T47D (cell line): ENCODE measurements around the gene GDF9.

ENCODE experiments used
- DNase-seq, 2 experiments: peaks; one replicate each; pipeline versions ENCODE4 v3.0.0 to v3.0.0-alpha.2; 2011 to 2012; ENCODE audit warnings: low read depth in 1 of 2, low spot score in 1 of 2
- JUND ChIP-seq: IDR thresholded peaks from 2 replicates; pipeline ENCODE4 v1.6.1; 2012; ENCODE audit warnings: low read depth
- in situ Hi-C: cut with HindIII; loops from 2 replicates; pipeline ENCODE4 v1.10.0; 2016; ENCODE audit warnings: low sequenced_read_pairs, low pct_unique_long_range_greater_than_20kb

Gene GDF9

GRCh38 chr5:132827943-132828673, 38.2 kb downstream of the GDF9 start:
- no peak for TF ChIP-seq JUND
- in situ Hi-C loops: no loop called here
- no peak for DNase-seq

- DNase-seq: no peak
- TF ChIP-seq JUND: no peak
- in situ Hi-C loops: no loop called here
These were observed 39.7 kb downstream of the GDF9 start for GRCh38 chr5:132826424-132827082.

- in situ Hi-C loops: no loop called here
- DNase-seq: no peak
These were observed 40.4 kb downstream of the GDF9 start for GRCh38 chr5:132825834-132826391.

GRCh38 chr5:132825033-132825833, 41.0 kb downstream of the GDF9 start:
- DNase-seq: no peak
- no peak for TF ChIP-seq JUND
- in situ Hi-C loops: no loop called here

More at GRCh38 chr5:132825834-132826391, 40.4 kb downstream of the GDF9 start:
- no peak for TF ChIP-seq JUND

- TF ChIP-seq JUND: no peak
- no peak for DNase-seq
- in situ Hi-C loops: no loop called here
These were observed 41.8 kb downstream of the GDF9 start for GRCh38 chr5:132824426-132824825.

- in situ Hi-C loops: no loop called here
- no peak for DNase-seq
- no peak for TF ChIP-seq JUND
These were observed 42.7 kb downstream of the GDF9 start for GRCh38 chr5:132823481-132824050.

- in situ Hi-C loops: no loop called here
These were observed 43.4 kb downstream of the GDF9 start for GRCh38 chr5:132822650-132823480.

GRCh38 chr5:132821791-132822190, 44.5 kb downstream of the GDF9 start:
- no peak for TF ChIP-seq JUND
- no peak for DNase-seq
- in situ Hi-C loops: no loop called here

More at GRCh38 chr5:132822650-132823480, 43.4 kb downstream of the GDF9 start:
- TF ChIP-seq JUND: no peak
- no peak for DNase-seq

- no peak for TF ChIP-seq JUND
- no peak for DNase-seq
- in situ Hi-C loops: no loop called here
These were observed 44.9 kb downstream of the GDF9 start for GRCh38 chr5:132821350-132821749.

GRCh38 chr5:132820162-132820754, 46.0 kb downstream of the GDF9 start:
- no peak for TF ChIP-seq JUND
- DNase-seq: peak; percentile 92 to 96
- in situ Hi-C loops: no loop called here

- TF ChIP-seq JUND: no peak
- in situ Hi-C loops: no loop called here
- DNase-seq: no peak
These were observed 46.8 kb downstream of the GDF9 start for GRCh38 chr5:132819468-132819867.

- no peak for TF ChIP-seq JUND
- no peak for DNase-seq
- in situ Hi-C loops: no loop called here
These were observed 49.3 kb downstream of the GDF9 start for GRCh38 chr5:132817011-132817410.
